HG02840 (cell line): ENCODE results near the gene PRKD3.
"Not testable (repeated sequence)": the region's sequence is repeated elsewhere in the genome, so short reads cannot be mapped to it uniquely, and the experiment has no call there.

Experiments
- ATAC-seq: cut with Tn5 transposase; IDR thresholded peaks from one replicate; pipeline ENCODE4 v1.9.1; 2021; ENCODE audit warnings: mild to moderate bottlenecking, moderate library complexity, moderate number of reproducible peaks; ENCODE audit not compliant: unreplicated experiment, low FRiP score

PRKD3 gene

DNA sequence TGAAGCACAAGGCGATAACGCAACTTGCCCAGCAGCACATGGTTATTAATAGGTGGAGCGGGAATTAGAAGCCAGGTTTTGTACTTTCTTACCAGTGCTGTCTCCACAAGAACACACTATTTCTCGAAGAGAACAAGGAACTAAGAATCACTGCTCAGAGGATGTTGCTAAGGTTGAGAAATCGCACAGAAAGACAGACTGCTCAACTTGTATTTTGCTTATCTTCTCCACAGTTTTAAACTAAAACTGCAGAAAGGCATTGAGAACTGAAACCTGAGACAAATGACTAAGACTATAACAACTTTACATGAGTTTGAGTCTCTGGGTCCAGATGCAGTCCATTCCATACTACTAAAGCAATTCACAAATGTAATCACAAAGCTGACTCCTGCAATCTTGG is 6.2 kb downstream of the PRKD3 start:
- ATAC-seq = peak; percentile 56

DNA sequence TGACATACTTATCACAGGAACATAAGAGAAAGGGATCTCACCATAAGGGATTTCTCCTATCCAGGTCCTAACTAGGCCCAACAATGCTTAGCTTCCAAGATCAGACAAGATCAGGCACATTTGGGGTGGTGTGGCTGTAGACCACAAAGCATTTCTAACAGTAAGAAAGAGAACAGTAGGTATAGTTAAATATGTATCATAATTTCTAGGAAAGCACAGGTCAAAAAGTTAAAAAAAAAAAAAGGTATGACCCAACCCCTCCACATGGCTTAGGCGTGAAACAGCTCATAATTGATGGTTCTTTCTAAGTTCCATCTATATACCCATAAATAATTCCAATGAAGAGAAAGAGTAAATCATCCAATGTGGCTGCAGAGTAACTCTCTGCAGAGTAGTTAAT is 6.9 kb downstream of the PRKD3 start:
- no peak for ATAC-seq

DNA sequence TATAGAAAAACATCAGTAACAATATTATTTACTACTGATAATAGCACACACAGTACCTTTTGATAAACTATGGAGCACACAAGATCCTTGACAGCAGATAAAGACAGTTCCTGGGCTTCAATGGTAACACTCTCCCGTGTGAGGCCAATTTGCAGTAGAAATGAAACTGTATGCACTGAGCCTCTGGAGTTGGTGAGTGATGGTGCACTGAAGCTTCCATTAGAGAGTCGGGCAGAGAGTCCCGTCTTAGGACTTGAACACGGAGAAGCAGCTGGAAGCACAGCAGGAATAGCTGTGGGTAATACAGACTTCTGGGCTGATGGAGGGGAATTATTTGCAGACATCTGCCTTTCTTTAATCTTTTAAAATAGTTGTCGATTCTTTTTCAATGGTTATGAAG is 8.5 kb downstream of the PRKD3 start:
- ATAC-seq = no peak

DNA sequence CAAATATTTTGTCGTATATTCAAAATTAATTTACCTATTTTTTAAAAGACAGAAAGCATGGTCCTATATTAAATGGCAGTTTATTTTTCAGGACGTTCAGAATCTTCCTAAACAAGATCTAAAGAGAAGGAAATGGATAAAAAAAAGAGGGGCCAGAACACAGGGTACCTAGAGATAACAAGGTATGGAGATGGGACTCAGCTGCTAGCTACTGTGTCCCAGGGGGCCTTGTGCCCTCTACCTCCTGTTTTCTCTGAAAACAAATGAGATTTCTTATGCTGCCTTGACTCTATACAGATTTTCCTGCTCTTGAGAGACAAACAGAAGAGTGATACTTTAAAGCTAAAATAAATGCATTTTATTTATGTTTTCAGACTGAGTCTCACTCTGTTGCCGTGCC is 9.3 kb downstream of the PRKD3 start:
- ATAC-seq = no peak

DNA sequence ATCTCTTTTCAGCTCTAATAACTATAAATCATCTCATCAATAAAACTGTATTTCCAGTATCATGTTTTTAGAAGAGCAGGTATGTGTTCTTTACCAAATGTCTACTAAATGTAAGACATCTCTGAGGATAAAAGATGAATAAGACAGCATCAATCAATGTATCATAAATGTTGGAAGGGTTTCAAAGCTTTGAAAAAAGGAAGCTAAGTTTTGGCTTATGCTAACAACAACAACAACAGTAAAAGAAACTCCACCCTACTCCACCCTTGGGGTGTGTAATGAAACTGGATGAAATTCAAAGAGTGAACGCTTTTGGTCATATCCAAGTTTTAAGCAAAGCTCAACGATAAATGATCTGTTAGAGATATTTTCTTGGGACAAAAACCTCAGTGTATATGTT is 17.1 kb downstream of the PRKD3 start:
- no peak for ATAC-seq

DNA sequence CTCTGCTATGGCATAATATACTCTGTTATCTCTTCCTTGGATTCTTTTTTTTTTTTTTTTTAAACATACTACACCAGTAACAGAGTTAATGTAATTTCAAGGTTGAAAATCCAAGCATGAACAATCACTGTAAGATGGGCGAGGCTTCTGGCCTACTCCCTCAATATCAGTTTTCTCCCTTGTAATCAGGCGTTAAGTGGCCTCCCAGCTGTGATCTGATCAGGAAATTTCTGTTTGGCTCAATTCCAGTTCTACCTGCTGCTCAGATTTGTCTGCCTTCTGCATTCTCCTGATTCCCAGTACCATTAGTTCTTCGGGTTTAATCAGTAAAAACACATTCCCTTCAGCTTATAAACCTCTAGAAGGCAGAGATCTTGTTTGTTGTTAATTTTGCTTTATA is 18.6 kb downstream of the PRKD3 start:
- ATAC-seq = no peak

DNA sequence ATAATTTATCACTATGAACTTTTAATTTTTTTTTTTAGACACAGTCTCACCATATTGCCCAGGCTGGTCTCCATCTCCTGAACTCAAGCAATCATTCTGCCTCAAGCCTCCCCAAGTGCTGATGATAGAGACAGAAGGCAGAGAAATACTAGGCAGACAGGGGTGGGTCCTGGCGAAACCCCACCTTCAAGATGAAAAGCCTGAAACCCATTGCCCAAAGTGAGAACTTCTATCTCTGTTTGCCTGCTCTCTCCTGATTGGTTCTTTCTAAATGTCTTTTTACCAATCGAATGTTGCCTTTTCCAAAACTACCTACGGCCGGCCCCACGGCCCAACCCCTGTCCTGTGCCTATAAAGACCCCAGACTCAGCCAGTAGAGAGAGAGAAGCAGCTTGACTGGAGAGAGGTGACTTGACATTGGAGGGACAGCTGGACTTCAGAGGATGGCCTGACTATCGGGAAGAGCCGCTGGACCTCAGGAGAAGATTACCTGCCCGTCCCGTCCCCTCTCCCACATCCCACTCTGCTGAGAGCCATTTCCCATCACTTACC is 21.9 kb downstream of the PRKD3 start:
- no peak for ATAC-seq

DNA sequence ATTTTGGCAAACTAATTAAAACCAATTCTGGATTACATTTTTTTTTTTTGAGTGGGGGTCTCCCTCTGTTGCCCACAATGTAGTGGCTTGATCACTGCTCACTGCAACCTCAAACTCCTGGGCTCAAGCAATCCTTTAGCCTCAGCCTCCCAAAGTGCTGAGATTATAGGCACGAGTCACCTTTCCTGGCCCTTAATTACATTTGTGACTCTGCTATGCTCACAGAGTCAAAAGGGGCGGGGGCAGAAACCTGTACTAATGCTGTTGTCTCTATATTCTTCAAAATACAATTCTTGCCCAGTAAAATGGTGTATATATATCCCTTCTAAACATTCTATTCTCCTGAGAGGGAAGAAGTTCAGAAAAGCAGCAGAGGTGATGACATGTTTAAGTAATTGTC is 23.2 kb downstream of the PRKD3 start:
- no peak for ATAC-seq

DNA sequence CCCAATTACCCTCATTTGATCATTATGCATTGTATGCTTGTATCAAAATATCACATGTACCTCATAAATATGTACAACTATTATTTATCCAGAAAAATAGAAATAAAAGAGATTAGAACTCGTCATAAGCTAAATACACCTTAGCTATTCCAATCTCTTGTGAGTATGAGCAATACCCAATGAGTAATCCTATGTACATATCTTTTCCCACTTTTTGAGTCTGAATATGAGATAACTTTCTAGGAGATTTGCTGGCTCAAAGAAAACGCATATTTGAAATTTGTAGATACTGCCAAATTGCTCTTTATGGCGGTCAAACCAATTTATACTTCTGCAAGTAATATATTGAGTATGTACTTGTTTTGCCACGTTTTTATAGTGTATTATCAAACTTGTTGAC is 24.1 kb downstream of the PRKD3 start:
- ATAC-seq = no peak

DNA sequence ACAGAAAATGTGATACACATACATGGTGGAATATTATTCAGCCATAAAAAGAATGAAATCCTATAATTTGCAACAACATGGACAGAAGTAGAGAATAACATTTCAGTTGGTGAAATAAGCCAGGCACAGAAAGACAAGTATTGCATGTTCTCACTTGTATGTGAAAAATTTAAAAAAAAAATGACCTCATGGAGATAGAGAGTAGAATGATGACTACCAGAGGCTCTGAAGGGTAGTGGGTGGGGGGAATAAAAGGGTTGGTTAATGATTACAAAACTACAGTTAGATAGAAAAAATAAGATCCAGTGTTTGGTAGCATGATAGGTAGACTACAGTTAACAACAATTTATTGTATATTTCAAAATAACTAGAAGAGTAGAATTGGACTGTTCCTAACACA is 24.5 kb downstream of the PRKD3 start:
- no peak for ATAC-seq

DNA sequence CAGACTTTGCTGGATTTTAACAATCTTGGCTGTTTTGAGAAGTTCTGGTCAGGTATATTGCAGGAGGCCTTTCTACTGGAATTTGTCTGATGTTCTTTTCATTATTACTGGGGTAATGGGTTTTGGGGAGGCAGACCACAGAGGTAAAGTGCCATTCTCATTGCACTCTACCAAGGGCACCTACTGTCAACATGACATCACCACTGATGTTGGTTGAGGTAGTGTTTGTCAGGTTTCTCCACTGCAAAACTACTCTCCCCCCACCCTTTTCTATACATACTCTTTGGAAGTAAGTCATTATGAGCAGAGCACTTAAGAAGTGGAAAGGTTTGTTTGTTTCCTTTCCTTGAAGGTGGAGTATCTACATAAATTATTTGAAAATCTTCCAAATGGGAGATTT is 27.0 kb downstream of the PRKD3 start:
- no peak for ATAC-seq

DNA sequence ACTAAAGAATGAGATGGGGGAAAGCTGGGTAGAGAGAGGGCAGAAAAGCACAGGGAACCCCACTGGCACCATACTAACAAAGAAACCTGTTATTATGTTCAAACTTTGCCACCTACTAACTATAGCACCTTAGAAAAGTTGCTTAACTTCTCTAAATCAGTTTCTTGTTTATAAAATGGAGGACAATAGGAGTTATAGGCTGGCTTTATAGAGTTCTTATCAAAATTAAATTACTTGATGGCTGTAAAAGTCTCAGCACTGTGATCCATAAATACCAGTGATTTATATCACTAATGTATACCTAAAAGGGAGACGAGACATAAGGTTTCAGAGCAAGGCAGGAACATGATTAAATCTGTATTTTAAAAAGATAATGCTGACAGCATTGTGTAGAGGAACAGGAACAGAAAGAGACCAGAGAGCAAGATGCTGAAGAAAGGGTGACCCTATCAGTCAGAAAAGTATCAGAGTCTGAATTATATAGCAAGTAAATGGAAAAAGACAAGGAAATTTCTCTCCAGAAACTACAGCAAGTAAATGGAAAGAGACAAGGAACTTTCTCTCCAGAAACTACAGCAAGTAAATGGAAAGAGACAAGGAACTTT is 29.1 kb downstream of the PRKD3 start:
- no peak for ATAC-seq

DNA sequence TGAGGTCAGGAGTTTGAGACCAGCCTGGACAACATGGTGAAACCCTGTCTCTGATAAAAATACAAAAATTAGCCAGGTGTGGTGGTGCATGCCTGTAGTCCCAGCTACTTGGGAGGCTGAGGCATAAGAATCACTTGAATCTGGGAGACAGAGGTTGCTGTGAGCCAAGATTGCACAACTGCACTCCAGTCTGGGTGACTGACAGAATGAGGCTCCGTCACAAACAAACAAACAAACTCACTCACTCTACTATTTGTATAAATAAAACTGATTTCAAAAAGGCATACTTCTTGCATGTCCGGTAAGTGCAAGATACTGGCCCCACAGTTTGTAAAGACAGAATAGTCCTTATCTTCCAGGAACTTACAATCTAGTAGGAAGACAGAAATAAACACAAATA is 29.8 kb downstream of the PRKD3 start:
- not testable (repeated sequence) for ATAC-seq

DNA sequence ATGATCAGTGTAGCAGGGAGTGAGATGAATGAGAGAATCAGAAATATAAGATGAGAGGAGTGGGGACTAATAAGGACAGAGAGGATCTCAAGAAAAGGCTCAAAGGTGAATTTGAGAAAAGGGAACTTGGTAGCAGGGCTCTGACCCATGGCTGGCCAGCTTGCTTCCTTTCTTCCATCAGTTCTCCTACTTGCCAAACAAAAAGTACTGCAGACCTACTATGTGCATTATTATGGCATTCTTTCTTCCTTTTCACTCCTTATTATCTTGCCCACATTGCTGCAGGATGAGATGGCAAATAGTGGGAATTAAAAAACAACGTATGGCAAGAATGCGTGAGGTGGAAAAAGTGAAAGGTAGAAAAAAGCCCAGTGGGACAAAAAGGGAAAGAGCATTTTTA is 33.0 kb downstream of the PRKD3 start:
- ATAC-seq = no peak

DNA sequence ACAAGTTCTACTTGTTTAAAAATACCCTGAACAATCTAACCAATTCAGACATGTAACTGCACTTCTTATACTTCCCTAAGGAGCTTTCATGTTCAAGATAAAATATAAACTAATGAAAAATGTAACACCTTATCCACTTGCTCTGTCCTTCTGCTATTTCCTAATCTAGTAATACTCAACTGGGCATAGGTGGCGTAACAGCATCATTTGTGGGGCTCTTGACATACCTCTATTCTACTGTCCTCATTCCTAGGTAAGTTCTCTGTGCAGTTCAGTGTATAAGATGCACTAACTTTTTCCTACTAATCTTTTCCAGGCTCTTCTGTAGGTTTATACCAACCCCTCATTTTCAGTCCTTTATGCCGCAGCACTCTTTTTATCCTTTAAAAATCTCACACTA is 36.7 kb downstream of the PRKD3 start:
- no peak for ATAC-seq

DNA sequence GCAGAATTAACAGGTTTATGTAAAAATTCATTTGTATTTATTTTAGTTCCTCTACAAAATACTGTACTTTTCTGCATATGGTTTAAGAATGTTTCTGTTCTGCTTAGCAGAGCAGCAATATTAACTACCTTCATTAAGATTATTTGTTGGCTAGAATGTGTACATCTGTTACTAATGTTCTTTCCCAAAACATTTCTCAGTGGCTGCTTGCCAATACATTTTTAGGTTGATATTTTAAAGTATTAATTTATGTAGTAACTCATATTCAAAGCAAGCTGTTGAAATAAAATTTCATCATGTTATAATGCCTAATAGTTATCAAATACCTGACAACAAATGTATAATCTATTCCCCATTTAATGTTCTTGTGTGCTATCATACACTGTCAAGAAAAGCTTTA is 40.3 kb downstream of the PRKD3 start:
- no peak for ATAC-seq

DNA sequence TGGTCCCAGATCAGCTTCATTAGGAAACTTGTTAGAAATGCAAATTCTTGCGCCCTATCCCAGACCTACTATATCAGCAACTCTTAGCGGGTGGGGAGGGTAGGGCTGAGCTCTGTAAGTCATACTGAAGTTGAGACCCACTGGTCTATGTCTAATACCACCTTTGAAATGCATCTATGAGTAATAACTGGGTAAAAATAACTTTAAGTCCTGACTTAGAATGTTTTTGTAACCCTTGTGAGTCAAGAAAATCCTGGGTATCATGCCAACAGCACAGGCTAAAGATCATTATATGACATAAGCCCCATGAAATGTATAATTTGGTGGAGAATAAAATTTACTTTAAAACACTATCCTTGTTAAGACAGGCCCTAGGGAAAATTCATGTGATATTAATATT is 41.4 kb downstream of the PRKD3 start:
- ATAC-seq = no peak

DNA sequence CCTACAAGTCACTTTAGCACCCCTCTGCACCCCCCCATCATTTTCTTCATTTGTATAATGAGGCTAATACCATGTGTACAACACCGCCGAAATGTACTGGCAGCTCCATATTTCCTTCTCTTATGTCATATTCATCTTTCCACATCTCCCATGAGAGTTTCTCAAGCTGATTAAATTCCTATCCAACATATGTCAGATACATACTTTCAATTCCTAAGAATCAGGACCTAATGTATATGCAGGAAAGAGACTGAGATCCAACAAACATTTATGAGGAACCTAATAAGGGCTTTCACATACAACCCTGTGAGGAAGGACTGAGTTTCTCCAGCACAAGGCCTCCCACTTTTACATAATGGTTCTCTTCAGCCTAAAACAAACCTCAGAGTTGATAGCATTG is 41.9 kb downstream of the PRKD3 start:
- ATAC-seq = no peak

DNA sequence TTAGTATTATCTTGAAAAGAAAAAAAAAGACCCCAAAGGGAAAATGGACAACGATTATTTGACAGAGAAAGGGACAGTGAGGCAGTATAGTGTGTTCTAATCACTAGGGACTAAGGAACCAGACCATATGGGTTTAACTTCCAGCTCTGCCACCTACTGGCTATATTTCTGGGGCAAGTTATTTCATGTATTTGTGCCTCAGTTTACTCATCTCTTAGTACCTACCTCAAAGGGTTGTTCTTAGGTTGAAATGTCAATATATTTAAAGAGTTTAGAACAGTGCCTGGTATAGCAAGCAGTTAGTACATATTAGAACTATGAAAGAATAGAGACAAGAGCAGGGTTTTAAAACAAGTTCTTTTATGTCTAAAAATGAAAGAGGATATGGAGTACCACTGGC is 42.7 kb downstream of the PRKD3 start:
- no peak for ATAC-seq

DNA sequence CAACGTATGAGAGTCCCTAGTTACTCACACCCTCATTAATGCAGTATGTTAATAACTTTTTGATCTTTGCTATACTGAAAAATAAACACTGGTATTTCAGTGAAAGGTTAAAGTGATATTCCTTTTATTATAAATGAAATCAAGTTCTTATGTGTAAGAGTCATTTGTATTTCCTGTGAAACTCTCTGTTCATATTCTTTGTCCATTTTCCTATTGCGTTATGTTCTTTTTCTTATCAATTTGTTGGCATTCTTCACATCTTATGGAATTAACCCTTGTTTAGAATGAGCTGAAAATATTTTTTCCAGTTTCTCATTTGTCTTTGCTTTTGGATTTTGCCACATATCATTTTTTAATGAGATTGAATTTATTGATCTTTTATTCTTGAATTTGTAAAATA is 48.3 kb downstream of the PRKD3 start:
- ATAC-seq = no peak
